Keratinocyte (primary cell): ENCODE data around the gene BCAP31. TPM values are rescaled to one million over a fixed set of nuclear protein-coding genes. Genes with fewer than 3 reads are reported as not detected.
A peak's percentile ranks its signal among the peaks of the same experiment; 100 is the strongest.

Experiments used
- DNase-seq: peaks from one replicate; pipeline ENCODE4 v3.0.0-alpha.2; 2011; ENCODE audit warnings: low read depth, missing footprints, low spot score
- FAIRE-seq: peaks from 2 replicates; lab custom pipeline; 2011; peaks lifted over from hg19 to GRCh38; lab: Jason Lieb, UNC
- H2AFZ ChIP-seq: 2 replicates; pipeline ENCODE4 v1.6.0; 2012; ENCODE audit warnings: low read length, control low read depth, inconsistent platforms; ENCODE audit not compliant: control insufficient read depth
- H3K27ac ChIP-seq: 2 replicates; pipeline ENCODE4 v1.5.1; 2011; ENCODE audit warnings: low read length; ENCODE audit not compliant: control insufficient read depth, insufficient read depth
- H3K27me3 ChIP-seq: 3 replicates; pipeline ENCODE4 v1.6.0; 2011; ENCODE audit warnings: low read length; ENCODE audit not compliant: control insufficient read depth, insufficient read depth; ENCODE audit errors: extremely low read depth
- H3K36me3 ChIP-seq, 2 experiments: 2 replicates in 1 of 2; 3 replicates in 1 of 2; pipeline ENCODE4 v1.5.1; 2011; ENCODE audit warnings: low read length in 2 of 2, mild to moderate bottlenecking in 1 of 2; ENCODE audit not compliant: control insufficient read depth in 2 of 2, insufficient read depth in 2 of 2; ENCODE audit errors: extremely low read depth in 1 of 2
- H3K4me1 ChIP-seq: 3 replicates; pipeline ENCODE4 v1.5.1; 2011; ENCODE audit warnings: low read length; ENCODE audit not compliant: control insufficient read depth, insufficient read depth; ENCODE audit errors: extremely low read depth
- H3K4me2 ChIP-seq: 3 replicates; pipeline ENCODE4 v1.6.0; 2011; ENCODE audit warnings: low read depth, low read length; ENCODE audit not compliant: control insufficient read depth, insufficient read depth; ENCODE audit errors: extremely low read depth
- H3K4me3 ChIP-seq, 3 experiments: fragments of 200-600 bp in 1 of 3; sonication (generic) in 1 of 3; 2 replicates in 2 of 3; 3 replicates in 1 of 3; pipeline ENCODE4 v1.5.1; 2011 to 2016; ENCODE audit warnings: low read length in 3 of 3, mild to moderate bottlenecking in 3 of 3, control low read depth in 2 of 3, inconsistent platforms in 1 of 3, low read depth in 1 of 3, mixed read lengths in 1 of 3, mixed run types in 1 of 3, moderate library complexity in 1 of 3; ENCODE audit not compliant: control insufficient read depth in 2 of 3, insufficient read depth in 2 of 3; ENCODE audit errors: extremely low read depth in 1 of 3
- H3K79me2 ChIP-seq: 2 replicates; pipeline ENCODE4 v1.6.0; 2012; ENCODE audit warnings: low read length; ENCODE audit not compliant: control insufficient read depth, insufficient read depth
- H3K9ac ChIP-seq: 3 replicates; pipeline ENCODE4 v1.6.0; 2011; ENCODE audit warnings: low read length; ENCODE audit not compliant: control insufficient read depth, insufficient read depth; ENCODE audit errors: extremely low read depth
- H3K9me1 ChIP-seq: 3 replicates; pipeline ENCODE4 v1.6.0; 2011; ENCODE audit warnings: low read length; ENCODE audit not compliant: control insufficient read depth, insufficient read depth; ENCODE audit errors: extremely low read depth
- H3K9me3 ChIP-seq: 2 replicates; pipeline ENCODE4 v1.5.1; 2012; ENCODE audit warnings: low read depth, low read length; ENCODE audit not compliant: control insufficient read depth
- H4K20me1 ChIP-seq: 3 replicates; pipeline ENCODE4 v1.6.0; 2011; ENCODE audit warnings: low read length; ENCODE audit not compliant: control insufficient read depth, insufficient read depth; ENCODE audit errors: extremely low read depth
- EZH2 ChIP-seq: IDR thresholded peaks from one replicate; pipeline ENCODE4 v1.6.1; 2012; ENCODE audit warnings: inconsistent platforms, mild to moderate bottlenecking, low read length, moderate library complexity
- dilution Hi-C: fragments of 300-500 bp; cut with MboI; formaldehyde crosslinking; loops from one replicate; pipeline ENCODE4 v1.7.0; 2020; ENCODE audit warnings: low sequenced_read_pairs; ENCODE audit not compliant: extremely low pct_ligation_motif_present
- polyA plus RNA-seq, 5 experiments: library from polyadenylated mRNA; depleted of rRNA in 3 of 5; stranded (reverse) in 3 of 5; stranded (forward) in 1 of 5; unstranded in 1 of 5; fragments of >200 nt; gene quantifications; 1 replicate in 1 of 5; 2 replicates in 3 of 5; 3 replicates in 1 of 5; pipeline versions ENCODE4 v1.2.1 to v1.2.3, GENCODE V29; 2011 to 2012; ENCODE audit warnings: missing spikeins in 2 of 5, low read depth in 1 of 5, low replicate concordance in 1 of 5
- TF ChIP-seq, protein P1 (sequence below), 3 experiments: IDR thresholded peaks in 1 of 3; conservative IDR thresholded peaks in 1 of 3; optimal IDR thresholded peaks in 1 of 3; 2 replicates in 2 of 3; 3 replicates in 1 of 3; pipeline versions ENCODE3 to v1.5.1; 2011; ENCODE audit warnings: low read length in 3 of 3, mild to moderate bottlenecking in 3 of 3, moderate library complexity in 2 of 3, control low read depth in 1 of 3, inconsistent platforms in 1 of 3; ENCODE audit not compliant: insufficient read depth in 2 of 3; ENCODE audit errors: extremely low read depth in 1 of 3

BCAP31 gene
- polyA plus RNA-seq, 1 donor (not counting 4 experiments of a cell fraction or from before 2014, with no cell fraction given), result 262 TPM

DNA sequence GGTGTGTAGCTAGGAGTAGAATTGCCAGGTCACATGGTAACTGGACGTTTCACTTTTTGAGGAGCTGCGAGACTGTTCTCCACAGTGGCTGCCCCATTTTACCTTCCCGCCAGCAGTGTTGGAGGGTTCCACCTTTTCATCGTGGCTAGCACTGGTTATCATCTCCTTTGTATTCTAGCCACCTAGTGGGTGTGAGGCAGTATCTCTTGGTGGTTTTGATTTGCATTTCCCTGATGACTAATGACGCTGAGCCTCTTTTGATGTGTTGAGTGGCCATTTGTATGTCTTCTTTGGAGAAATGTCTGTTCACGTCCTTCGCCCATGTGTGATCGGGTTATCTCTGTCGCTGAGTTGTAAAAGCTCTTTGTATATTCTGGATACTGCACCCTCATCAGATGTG, 11.1 kb upstream of the BCAP31 start:
- DNase-seq (no peak), FAIRE-seq (no peak)
- Histone ChIP-seq H3K9me3 (no peaks in the 10 kb centered on the region), H3K4me2 (no peak overlapping the region), H3K36me3 (no peaks in the 10 kb centered on the region), H4K20me1 (no peaks in the 10 kb centered on the region), H3K27ac (no peak overlapping the region), H3K79me2 (no peaks in the 10 kb centered on the region), H3K4me3 (no peak overlapping the region), H2AFZ (no peak overlapping the region), H3K9me1 (no peaks in the 10 kb centered on the region), H3K9ac (no peak overlapping the region), H3K4me1 (peaks cover 16% of the 10 kb centered on the region), H3K27me3 (no peaks in the 10 kb centered on the region)
- TF ChIP-seq, protein P1, sequence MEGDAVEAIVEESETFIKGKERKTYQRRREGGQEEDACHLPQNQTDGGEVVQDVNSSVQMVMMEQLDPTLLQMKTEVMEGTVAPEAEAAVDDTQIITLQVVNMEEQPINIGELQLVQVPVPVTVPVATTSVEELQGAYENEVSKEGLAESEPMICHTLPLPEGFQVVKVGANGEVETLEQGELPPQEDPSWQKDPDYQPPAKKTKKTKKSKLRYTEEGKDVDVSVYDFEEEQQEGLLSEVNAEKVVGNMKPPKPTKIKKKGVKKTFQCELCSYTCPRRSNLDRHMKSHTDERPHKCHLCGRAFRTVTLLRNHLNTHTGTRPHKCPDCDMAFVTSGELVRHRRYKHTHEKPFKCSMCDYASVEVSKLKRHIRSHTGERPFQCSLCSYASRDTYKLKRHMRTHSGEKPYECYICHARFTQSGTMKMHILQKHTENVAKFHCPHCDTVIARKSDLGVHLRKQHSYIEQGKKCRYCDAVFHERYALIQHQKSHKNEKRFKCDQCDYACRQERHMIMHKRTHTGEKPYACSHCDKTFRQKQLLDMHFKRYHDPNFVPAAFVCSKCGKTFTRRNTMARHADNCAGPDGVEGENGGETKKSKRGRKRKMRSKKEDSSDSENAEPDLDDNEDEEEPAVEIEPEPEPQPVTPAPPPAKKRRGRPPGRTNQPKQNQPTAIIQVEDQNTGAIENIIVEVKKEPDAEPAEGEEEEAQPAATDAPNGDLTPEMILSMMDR (optimal IDR thresholded peaks at IDR 0.05 in 1 of 3, IDR thresholded peaks at IDR 0.05 in 1 of 3, conservative IDR thresholded peaks at IDR 0.05 in 1 of 3; ENCODE audit: extremely low read depth in 1 of 3, insufficient read depth in 2 of 3, low read length in 3 of 3), result peak in 1 of 3 experiments; percentile 10
- TF ChIP-seq EZH2, result no peak
- dilution Hi-C loops, result no loop called here

- Histone ChIP-seq H3K4me3 (no peak overlapping the region), H3K4me2 (no peak overlapping the region), H3K36me3 (no peaks in the 10 kb centered on the region), H3K9me1 (no peaks in the 10 kb centered on the region), H2AFZ (no peak overlapping the region), H3K27me3 (no peaks in the 10 kb centered on the region), H3K79me2 (no peaks in the 10 kb centered on the region), H4K20me1 (no peaks in the 10 kb centered on the region), H3K4me1 (peaks cover 16% of the 10 kb centered on the region), H3K9me3 (no peaks in the 10 kb centered on the region), H3K27ac (no peak overlapping the region), H3K9ac (no peak overlapping the region)
- FAIRE-seq (no peak), DNase-seq (no peak)
- no peak for TF ChIP-seq EZH2
- TF ChIP-seq, protein P1 (optimal IDR thresholded peaks at IDR 0.05 in 1 of 3, IDR thresholded peaks at IDR 0.05 in 1 of 3, conservative IDR thresholded peaks at IDR 0.05 in 1 of 3; ENCODE audit: extremely low read depth in 1 of 3, insufficient read depth in 2 of 3, low read length in 3 of 3), result no peak
- dilution Hi-C loops, result no loop called here
Measured at GRCh38 chrX:153734871-153735270, 10.7 kb upstream of the BCAP31 start.
